Osteocyte (in vitro differentiated cells): Measurements from ENCODE around the gene LAMC1. TPM values are rescaled to one million over a fixed set of nuclear protein-coding genes. Genes with fewer than 3 reads are reported as not detected.

Source experiments
- DNase-seq: peaks from one replicate; pipeline ENCODE4 v3.0.0; 2021; ENCODE audit warnings: mixed read lengths; ENCODE audit not compliant: unreplicated experiment; ENCODE audit errors: extremely low spot score
- H3K27ac Mint-ChIP-seq: one replicate; pipeline ENCODE4 v1.8.0; 2021; ENCODE audit warnings: mild to moderate bottlenecking, mixed read lengths; ENCODE audit not compliant: unreplicated experiment
- H3K27me3 Mint-ChIP-seq: one replicate; pipeline ENCODE4 v1.8.0; 2021; ENCODE audit warnings: mixed read lengths; ENCODE audit not compliant: unreplicated experiment
- H3K36me3 Mint-ChIP-seq: one replicate; pipeline ENCODE4 v1.8.0; 2021; ENCODE audit warnings: mixed read lengths; ENCODE audit not compliant: unreplicated experiment
- H3K4me1 Mint-ChIP-seq: one replicate; pipeline ENCODE4 v1.8.0; 2021; ENCODE audit warnings: mixed read lengths; ENCODE audit not compliant: unreplicated experiment
- H3K4me3 Mint-ChIP-seq: one replicate; pipeline ENCODE4 v1.8.0; 2021; ENCODE audit warnings: mild to moderate bottlenecking, moderate library complexity, mixed read lengths; ENCODE audit not compliant: unreplicated experiment
- H3K9me3 Mint-ChIP-seq: one replicate; pipeline ENCODE4 v1.8.0; 2021; ENCODE audit warnings: mixed read lengths; ENCODE audit not compliant: unreplicated experiment
- CTCF ChIP-seq: fragments of 200-600 bp; sonication (generic); IDR thresholded peaks from 2 replicates; pipeline ENCODE4 v1.5.0; 2021; ENCODE audit warnings: antibody characterized with exemption, mild to moderate bottlenecking, moderate library complexity
- total RNA-seq: library from RNA; stranded (reverse); gene quantifications from 2 replicates; pipeline ENCODE4 v1.2.1, GENCODE V29; 2021

The LAMC1 gene
- total RNA-seq, 1 donor from 2014 or later, result 384 TPM

GRCh38 chr1:183126528-183126927, 103.3 kb downstream of the LAMC1 start:
- no peak for DNase-seq
- no peak overlapping the region for H3K27ac Mint-ChIP-seq
- H3K9me3 Mint-ChIP-seq, result no peaks in the 10 kb centered on the region
- peaks cover 2% of the 10 kb centered on the region for H3K4me1 Mint-ChIP-seq
- H3K4me3 Mint-ChIP-seq, result no peak overlapping the region
- TF ChIP-seq CTCF, result no peak
- no peaks in the 10 kb centered on the region for H3K27me3 Mint-ChIP-seq
- H3K36me3 Mint-ChIP-seq, result peaks cover 74% of the 10 kb centered on the region

- Mint-ChIP-seq H3K4me3 (no peak overlapping the region), H3K4me1 (peaks cover 2% of the 10 kb centered on the region), H3K36me3 (peaks cover 68% of the 10 kb centered on the region), H3K9me3 (no peaks in the 10 kb centered on the region), H3K27ac (no peak overlapping the region), H3K27me3 (no peaks in the 10 kb centered on the region)
- TF ChIP-seq CTCF, result no peak
- DNase-seq, result no peak
Observed at GRCh38 chr1:183129921-183130690, 106.9 kb downstream of the LAMC1 start.

GRCh38 chr1:183131166-183131565, 107.9 kb downstream of the LAMC1 start:
- Mint-ChIP-seq H3K9me3 (no peaks in the 10 kb centered on the region), H3K27me3 (no peaks in the 10 kb centered on the region), H3K27ac (no peak overlapping the region), H3K36me3 (peaks cover 74% of the 10 kb centered on the region), H3K4me1 (peaks cover 2% of the 10 kb centered on the region), H3K4me3 (no peak overlapping the region)
- no peak for TF ChIP-seq CTCF
- no peak for DNase-seq

- DNase-seq, result no peak
- TF ChIP-seq CTCF, result no peak
- no peaks in the 10 kb centered on the region for H3K9me3 Mint-ChIP-seq
- no peaks in the 10 kb centered on the region for H3K27me3 Mint-ChIP-seq
- no peak overlapping the region for H3K4me3 Mint-ChIP-seq
- H3K4me1 Mint-ChIP-seq, result peaks cover 23% of the 10 kb centered on the region
- H3K36me3 Mint-ChIP-seq, result peaks cover 77% of the 10 kb centered on the region
- H3K27ac Mint-ChIP-seq, result no peak overlapping the region
Observed at GRCh38 chr1:183135336-183135735, 112.1 kb downstream of the LAMC1 start.

- Mint-ChIP-seq H3K4me3 (no peak overlapping the region), H3K4me1 (peaks cover 27% of the 10 kb centered on the region), H3K27me3 (no peaks in the 10 kb centered on the region), H3K27ac (no peak overlapping the region), H3K36me3 (peaks cover 88% of the 10 kb centered on the region), H3K9me3 (no peaks in the 10 kb centered on the region)
- no peak for DNase-seq
- TF ChIP-seq CTCF, result no peak
Observed at GRCh38 chr1:183137782-183138181, 114.6 kb downstream of the LAMC1 start.
